Stimulated activated CD4-positive, alpha-beta T cell treated with anti-CD3 and anti-CD28 coated beads, Interleukin-15, amount 100 ng/mL, for 24 hours (primary cell): ENCODE results near the gene SLC48A1.
"Not testable (repeated sequence)": the region's sequence is repeated elsewhere in the genome, so short reads cannot be mapped to it uniquely, and the experiment has no call there.

Source experiments
- DNase-seq: peaks from one replicate; pipeline ENCODE4 v3.0.0-alpha.2; 2020

Gene SLC48A1

DNA sequence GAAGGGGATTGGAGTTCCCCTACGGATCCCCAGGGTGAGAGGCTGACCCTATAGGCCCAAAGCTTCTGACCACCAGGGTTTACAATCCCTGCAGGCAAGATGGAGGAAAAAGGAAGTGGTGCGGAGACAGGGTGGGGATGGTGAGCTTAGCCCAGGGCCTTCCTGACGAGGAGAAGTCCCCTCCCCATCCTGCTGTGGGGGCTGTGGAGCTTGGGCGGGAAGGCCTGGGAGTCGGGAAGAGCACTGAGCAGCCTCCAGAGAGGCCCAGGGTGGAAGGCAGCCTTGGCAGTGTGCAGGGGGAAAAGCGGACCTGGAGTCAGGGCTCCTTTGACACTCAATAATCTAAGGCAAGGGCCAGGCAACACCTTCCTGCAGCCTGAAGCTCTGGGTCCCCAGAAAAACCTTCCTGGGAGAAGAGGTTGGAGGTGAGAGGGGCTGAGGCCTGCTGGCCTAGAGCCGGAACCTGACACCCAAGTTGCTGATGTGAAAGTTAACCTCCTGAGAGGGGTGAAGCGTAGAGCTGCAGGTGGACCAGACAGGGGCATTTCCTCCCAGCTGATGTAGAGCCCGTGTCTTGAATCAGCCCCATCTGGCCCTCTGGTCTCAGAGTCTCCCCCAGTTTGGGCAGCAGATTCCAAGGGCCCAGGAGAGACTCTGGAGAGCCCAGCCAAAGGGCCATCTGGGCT is 40.6 kb downstream of the SLC48A1 start:
- peak; percentile 38 for DNase-seq

- peak; percentile 42 for DNase-seq
These were observed 41.6 kb downstream of the SLC48A1 start for GRCh38 chr12:47814539-47815170.

GRCh38 chr12:47815447-47815846 is 42.4 kb downstream of the SLC48A1 start:
- DNase-seq: not testable (repeated sequence)

- DNase-seq: peak; percentile 39
These were observed 43.6 kb downstream of the SLC48A1 start for GRCh38 chr12:47816403-47817271.

DNA sequence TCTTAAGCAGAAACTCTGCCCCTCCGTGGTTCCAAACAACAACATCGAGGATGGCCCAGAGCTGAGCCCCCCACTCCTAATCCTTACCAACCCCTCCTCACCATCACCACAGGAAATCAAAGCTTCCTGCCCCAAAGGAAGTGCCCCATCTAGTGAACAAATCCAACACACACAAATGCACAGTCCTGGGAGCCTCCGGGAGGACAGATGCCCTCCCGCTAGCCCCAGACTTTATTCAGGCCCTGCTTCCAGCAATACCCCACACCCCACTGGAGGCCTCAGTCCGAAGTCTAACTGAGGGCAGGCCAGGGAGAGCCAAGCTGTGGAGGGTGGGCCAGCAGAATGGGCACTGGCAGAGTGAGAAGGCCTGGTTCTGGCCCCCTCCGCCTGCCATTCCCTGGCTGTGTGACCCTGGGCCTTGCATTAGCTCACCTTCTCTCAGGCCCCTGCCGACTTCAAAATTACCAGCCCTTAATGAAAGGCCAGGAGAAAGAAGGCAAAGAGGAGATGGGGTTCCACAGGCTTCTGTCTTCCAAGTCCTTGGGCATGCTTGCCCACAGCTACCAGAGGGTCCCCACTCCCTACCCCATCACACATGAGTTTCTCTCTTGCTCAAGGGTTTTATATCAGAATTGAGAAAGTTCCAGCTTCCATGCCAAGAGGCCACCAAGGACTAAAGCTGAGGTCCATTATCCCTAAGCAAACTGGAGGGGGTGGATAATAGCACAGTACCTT is 44.4 kb downstream of the SLC48A1 start:
- no peak for DNase-seq

- no peak for DNase-seq
These were observed 45.0 kb downstream of the SLC48A1 start for GRCh38 chr12:47818007-47818376.

- peak; percentile 66 for DNase-seq
These were observed 45.6 kb downstream of the SLC48A1 start for GRCh38 chr12:47818467-47819137.

DNA sequence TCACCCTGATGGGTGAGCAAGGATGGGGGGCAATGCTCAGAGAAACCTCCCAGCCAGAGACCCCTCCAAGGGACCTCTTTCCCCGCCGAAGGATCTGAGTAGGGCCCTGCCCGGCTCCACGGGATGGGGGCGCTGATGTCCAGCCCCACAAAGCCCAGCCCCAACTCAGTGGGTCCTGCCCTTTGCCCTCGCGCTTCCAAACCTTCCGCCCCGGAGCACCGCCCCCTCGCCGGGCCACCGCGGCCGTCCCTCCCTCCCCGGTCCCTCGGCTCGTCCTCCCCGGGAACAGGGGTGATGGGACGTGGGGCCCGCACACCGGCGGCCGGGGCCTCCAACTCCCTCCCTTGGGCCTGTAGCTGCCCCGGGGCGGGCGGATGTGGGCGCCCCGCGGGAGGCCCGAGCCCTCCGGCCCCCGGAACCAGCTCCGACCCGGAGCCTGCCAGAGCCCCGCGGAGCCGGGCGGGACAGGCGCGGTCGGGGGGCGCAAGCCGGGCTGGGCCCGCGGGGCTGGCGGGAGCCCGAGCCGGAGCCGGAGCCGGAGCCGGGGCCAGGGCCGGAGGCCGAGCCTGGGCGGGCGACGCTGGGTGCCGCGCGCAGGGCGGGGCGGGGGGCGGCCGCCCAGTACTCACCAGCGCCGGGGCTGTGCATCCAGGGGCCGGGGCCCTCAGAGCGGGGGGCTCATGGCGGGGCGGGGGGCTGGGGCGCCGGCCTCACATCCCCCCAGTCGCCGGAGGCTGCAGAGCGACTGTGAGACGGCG is 46.3 kb downstream of the SLC48A1 start:
- peak; percentile 77 for DNase-seq

- peak; percentile 87 for DNase-seq
These were observed 47.0 kb downstream of the SLC48A1 start, which contains the start of gene HDAC7 for GRCh38 chr12:47819896-47820630. HDAC7 (minus strand) TSS chr12:47819903; CDS start chr12:47819785, 118 bp downstream.

- no peak for DNase-seq
These were observed 47.8 kb downstream of the SLC48A1 start for GRCh38 chr12:47820631-47821345.

DNA sequence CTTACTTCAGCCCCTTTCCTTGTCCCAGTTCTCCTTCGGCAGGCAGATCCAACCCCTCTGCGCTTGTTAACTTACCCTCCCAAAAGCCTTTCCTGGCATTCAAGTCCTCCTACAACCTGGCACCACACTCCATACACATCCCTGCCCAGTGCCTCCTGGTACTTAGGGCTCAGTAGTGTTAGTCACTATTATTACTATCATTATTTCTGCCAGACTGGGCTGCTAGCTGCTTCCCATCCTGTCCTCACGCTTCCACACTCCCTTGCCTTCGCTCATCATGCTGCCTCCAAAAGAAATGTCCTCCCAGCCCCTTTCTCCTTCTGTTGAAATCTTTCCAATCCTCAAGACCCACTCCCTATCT is 48.3 kb downstream of the SLC48A1 start:
- no peak for DNase-seq

GRCh38 chr12:47822401-47822800 is 49.4 kb downstream of the SLC48A1 start:
- DNase-seq: no peak

DNA sequence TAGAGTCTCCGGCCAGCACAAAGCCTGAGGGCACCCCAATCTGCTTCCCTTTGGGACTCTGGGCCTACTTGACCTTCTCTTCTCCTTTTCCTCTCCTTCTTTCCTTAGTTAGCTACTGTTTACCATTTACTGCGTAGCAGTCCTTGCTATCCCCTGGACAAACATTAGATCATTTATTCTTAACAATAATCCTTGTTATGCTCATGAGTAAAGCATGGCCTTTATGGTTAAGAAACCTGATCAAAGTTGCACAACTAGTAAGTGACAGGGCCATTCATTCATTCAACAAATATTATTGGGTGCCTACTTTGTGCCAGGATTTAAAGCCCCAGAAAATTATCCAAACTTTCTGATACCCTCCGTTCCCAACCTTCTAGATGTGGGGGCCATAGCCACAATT is 49.8 kb downstream of the SLC48A1 start:
- DNase-seq: no peak

DNA sequence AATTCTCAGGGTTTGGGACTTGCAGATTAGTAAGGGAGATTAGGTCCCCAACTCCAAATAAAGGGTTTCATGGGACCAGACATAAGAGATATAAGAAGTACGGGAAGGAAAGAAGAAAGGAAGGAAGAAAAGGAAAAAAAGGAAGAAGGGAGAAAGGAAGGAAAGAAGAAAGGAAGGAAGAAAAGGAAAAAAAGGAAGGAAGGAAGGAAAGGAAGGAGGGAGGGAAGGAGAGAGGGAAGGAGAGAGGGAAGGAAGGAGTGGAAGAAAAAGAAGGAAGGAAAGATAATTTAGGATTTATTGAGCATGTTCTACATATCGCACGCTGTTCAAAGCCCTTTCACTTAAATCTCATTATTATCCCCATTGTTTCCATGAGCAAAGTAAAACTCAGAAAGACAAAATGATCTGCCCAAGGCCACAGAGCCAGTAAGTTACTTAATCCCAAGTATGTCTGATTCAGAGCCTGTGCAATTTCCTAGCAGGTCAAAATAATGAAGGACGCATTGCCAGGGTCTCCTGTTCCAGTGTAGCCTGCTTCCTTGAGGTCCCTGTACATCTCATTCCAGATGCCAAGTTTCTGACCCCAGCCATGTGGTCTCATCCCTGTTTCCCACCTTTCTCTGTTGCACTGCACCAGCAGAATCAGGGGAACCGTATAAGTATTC is 50.5 kb downstream of the SLC48A1 start:
- no peak for DNase-seq

- DNase-seq: no peak
These were observed 51.2 kb downstream of the SLC48A1 start for GRCh38 chr12:47824198-47824597.

DNA sequence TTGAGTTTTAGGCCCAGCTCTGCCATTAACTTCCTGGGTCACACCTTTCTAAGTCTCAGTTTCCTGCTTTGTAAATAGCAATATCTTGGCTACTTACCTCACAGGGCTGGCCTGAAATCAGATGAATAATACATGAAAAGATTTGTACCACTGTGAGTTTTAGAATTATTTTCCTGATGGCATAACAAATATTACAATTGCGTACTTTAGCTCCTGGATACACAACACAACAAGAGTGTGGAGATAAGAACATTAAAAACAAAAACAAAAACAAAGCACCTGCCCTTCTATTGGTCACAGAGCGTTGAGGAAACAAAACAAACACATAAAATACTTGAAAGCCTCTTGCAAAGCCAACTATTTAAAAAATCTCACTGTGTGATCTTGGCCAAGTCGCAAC is 51.6 kb downstream of the SLC48A1 start:
- no peak for DNase-seq

DNA sequence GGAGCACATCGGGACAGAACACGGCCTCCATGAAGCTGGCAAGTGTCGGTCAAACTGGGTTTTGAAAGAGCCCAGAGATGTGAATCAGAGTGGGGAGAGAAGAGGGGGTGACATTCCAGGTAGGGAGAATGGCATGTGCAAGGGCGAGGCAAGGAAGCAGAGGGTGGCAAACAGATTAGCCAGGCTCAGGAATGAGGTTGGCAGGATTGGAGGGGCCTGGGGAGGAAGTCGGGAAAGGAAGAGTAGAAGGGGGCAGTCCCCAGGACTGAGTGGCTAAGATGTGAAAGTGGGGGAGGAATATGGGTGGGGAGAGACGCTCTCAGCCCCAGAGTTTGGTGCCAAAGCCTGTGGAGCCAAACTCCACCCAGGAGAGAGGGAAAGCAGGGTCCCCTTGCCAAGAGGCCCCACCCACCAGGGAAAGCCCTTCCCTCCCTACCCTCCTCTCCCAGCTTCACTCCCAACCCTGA is 52.2 kb downstream of the SLC48A1 start:
- DNase-seq: no peak

DNA sequence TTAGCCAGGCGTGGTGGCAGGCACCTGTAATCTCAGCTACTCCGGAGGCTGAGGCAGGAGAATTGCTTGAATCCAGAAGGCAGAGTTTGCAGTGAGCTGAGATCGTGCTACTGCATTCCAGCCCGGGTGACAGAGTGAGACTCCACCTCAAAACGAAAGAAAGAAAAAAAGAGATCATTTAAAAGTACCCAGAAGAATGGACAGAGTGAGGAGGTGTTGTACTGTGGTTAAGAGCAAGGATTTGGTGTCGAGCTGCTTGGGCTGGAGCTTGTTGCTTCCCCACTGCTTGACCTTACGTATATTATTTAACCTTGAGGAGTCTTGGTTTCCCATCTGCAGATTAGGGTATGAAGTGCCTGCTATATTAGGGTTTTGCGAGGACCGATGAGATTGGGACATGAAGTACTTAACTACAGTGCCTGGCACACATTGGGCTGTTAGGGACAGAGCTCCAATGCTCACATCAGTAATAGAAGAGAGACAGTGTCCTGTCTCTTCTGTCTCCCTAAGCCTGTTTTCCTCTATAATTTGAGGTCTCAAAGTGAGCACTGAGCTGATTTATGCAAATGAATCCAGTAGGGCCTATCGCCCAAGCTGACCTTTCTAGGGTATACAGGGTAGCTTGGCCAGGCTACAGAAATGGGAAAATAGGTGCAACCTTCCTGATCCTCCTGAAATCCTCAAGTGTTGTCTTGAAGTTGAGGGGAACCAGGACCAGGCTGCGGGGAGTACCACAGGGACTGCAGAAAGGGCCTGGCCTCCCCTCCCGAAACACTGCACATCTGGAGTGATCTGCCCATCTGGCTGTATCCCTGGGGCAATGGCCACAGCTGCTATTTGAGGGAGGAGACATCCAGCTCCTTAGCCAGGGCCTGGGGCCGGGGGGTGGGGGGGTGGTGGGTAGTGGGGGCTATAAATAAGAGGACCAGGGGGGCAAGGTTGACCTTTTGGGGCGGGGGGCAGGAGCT is 55.3 kb downstream of the SLC48A1 start:
- no peak for DNase-seq
